Activated naive CD8-positive, alpha-beta T cell treated with anti-CD3 and anti-CD28 coated beads, Interleukin-2, amount 10 ng/mL, durations not matched to agents 7 days and 5 days (primary cell): ENCODE results near the gene COL18A1. TPM values are rescaled to one million over a fixed set of nuclear protein-coding genes. Genes with fewer than 3 reads are reported as not detected.
"Not testable (repeated sequence)": the region's sequence is repeated elsewhere in the genome, so short reads cannot be mapped to it uniquely, and the experiment has no call there.

Source experiments
- ATAC-seq: fragments of 150-1000 bp; cut with Tn5 transposase; one replicate; pipeline ENCODE4 v1.10.0; 2021; ENCODE audit warnings: low read depth, moderate library complexity
- POLR2A ChIA-PET: fragments of 350-600 bp; sonication (Branson Sonifier 250); formaldehyde crosslinking; loops from one replicate; lab custom pipeline; 2021; ENCODE audit warnings: antibody characterized with exemption; lab: Charles Lee
- DNase-seq: peaks from one replicate; pipeline ENCODE4 v3.0.0; 2021
- H3K27ac Mint-ChIP-seq: one replicate; pipeline ENCODE4 v1.8.0; 2022; ENCODE audit warnings: mild to moderate bottlenecking, mixed read lengths
- H3K27me3 Mint-ChIP-seq: one replicate; pipeline ENCODE4 v1.8.0; 2022; ENCODE audit warnings: mild to moderate bottlenecking, moderate library complexity, mixed read lengths
- H3K36me3 Mint-ChIP-seq: one replicate; pipeline ENCODE4 v1.8.0; 2021; ENCODE audit warnings: mild to moderate bottlenecking, mixed read lengths
- H3K4me1 Mint-ChIP-seq: one replicate; pipeline ENCODE4 v1.8.0; 2021; ENCODE audit warnings: mixed read lengths
- H3K4me3 Mint-ChIP-seq: one replicate; pipeline ENCODE4 v1.8.0; 2022; ENCODE audit warnings: mild to moderate bottlenecking, moderate library complexity, mixed read lengths
- H3K9me3 Mint-ChIP-seq: one replicate; pipeline ENCODE4 v1.8.0; 2021; ENCODE audit warnings: mixed read lengths
- total RNA-seq, 2 experiments: library from RNA; stranded (reverse); gene quantifications; one replicate each; pipeline ENCODE4 v1.2.3, GENCODE V29; 2021

The COL18A1 gene
- total RNA-seq, 2 experiments from 2014 or later, result 12.5 to 12.8 TPM

DNA sequence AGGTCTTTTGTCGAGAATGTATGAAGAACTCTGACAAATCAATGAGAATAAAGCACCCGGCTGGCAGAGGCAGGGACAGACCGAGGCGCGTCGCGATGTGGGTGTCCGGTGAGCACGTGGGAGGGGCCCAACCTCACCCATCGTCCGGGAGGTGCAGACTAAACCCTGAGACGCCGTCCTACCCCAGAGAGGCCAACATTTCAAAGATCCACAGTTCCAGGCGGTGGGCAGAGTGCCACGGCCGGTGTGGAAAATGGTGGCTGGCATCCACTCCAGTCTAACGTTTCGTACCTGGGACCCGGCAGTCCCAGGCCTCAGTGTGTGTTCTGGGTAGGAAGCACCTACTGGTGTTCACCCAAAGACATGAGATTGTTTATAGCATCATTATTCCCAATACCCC, 41.7 kb upstream of the COL18A1 start:
- H3K27ac Mint-ChIP-seq, H3K36me3 Mint-ChIP-seq, DNase-seq, H3K4me3 Mint-ChIP-seq, H3K4me1 Mint-ChIP-seq, H3K9me3 Mint-ChIP-seq, POLR2A ChIA-PET, ATAC-seq, H3K27me3 Mint-ChIP-seq: not testable (repeated sequence)

DNA sequence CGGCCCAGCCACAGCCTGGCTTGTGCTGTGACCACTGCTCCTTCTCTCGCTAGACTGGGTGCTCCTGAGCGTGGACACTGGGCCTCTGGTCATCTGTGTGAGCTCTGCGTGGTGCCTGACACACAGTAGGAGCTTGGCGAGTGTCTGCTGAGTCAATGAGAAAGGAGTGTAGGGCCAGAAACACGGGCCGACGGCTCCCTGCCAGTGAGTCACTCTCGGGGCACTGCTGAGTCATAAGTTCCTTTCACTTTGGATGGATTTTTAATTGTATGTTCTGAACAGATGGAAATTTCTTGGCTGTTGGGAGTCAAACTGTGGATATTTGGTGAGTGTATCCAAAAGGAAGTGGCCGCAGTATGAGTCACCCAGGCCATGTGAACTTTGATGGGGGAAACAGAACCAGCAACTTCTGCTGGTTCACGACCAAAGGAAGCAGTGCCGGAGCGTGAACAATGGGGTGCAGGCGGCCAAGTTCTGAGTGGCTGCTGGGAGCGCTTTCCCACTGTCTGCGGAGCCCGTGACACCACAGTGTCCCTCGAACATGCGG, 41.0 kb upstream of the COL18A1 start:
- POLR2A ChIA-PET, result no interaction called here

DNA sequence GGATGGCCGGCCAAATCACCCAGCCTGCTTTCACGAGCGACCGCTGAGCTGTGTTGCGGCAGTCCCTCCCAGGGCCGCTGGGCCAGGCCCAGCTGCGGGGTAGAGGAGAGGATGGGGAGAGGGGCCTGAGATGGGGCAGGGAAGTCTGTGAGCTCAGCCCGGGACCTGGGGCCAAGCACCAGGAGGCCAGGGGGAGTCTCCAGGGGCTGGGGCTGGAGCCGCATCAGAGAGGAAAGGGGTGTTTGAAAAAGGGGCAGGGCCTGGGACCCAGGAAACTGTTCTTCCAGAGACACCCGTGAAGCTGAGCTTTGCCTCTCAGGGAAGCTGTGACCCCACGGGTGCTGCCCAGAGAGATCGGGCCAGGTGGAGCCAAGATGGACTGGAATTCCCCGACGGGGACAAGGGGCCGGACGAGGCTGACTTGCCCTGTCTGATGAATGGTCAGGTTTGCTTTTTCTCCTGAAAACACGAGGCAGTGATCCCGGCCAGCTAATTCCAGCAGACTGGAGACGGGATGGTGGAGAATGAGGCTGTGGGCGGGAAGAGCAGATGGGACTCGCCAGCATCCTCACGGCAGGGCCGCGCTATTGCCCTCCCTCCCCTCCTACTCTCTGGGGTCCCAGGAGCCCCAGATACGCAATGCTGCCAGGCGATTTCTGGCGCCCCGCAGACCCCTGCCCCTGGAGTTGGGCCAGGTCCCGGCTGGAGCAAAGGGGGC, 40.3 kb upstream of the COL18A1 start:
- POLR2A ChIA-PET, result no interaction called here
- DNase-seq (no peak), ATAC-seq (no peak)
- H3K4me1 Mint-ChIP-seq, result peaks cover 4% of the 10 kb centered on the region
- no peak overlapping the region for H3K4me3 Mint-ChIP-seq
- H3K9me3 Mint-ChIP-seq, result no peaks in the 10 kb centered on the region
- H3K27ac Mint-ChIP-seq, result no peak overlapping the region
- H3K36me3 Mint-ChIP-seq, result no peaks in the 10 kb centered on the region
- peaks cover 2% of the 10 kb centered on the region for H3K27me3 Mint-ChIP-seq

More for the DNA sequence above, 41.0 kb upstream of the COL18A1 start:
- no peak overlapping the region for H3K27ac Mint-ChIP-seq
- H3K9me3 Mint-ChIP-seq, result no peaks in the 10 kb centered on the region
- H3K4me3 Mint-ChIP-seq, result peak overlapping the region; percentile 28
- H3K36me3 Mint-ChIP-seq, result no peaks in the 10 kb centered on the region
- peaks cover 2% of the 10 kb centered on the region for H3K27me3 Mint-ChIP-seq
- peak; percentile 27 for ATAC-seq
- H3K4me1 Mint-ChIP-seq, result peaks cover 4% of the 10 kb centered on the region
- DNase-seq, result no peak

DNA sequence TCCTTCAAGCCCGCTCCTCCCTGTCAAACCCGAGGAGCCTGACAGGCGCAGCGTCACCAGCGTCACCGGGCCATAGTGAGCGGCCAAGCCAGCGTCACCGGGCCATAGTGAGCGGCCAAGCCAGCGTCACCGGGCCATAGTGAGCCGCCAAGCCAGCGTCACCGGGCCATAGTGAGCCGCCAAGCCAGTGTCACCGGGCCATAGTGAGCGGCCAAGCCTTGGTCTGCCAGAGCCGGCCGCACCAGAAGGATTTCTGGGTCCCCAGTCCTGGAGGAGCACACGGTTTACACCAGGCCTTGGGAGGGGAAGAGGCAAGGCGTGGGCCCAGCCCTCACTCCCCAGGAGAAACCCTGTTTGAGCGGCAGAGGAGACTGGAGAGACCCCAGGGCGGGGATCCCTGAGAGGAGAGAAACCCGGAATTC, 39.8 kb upstream of the COL18A1 start:
- Mint-ChIP-seq H3K27me3 (peaks cover 2% of the 10 kb centered on the region), H3K4me3 (no peak overlapping the region), H3K4me1 (peaks cover 6% of the 10 kb centered on the region), H3K36me3 (no peaks in the 10 kb centered on the region), H3K9me3 (no peaks in the 10 kb centered on the region), H3K27ac (no peak overlapping the region)
- POLR2A ChIA-PET, result no interaction called here
- ATAC-seq (no peak), DNase-seq (no peak)

DNA sequence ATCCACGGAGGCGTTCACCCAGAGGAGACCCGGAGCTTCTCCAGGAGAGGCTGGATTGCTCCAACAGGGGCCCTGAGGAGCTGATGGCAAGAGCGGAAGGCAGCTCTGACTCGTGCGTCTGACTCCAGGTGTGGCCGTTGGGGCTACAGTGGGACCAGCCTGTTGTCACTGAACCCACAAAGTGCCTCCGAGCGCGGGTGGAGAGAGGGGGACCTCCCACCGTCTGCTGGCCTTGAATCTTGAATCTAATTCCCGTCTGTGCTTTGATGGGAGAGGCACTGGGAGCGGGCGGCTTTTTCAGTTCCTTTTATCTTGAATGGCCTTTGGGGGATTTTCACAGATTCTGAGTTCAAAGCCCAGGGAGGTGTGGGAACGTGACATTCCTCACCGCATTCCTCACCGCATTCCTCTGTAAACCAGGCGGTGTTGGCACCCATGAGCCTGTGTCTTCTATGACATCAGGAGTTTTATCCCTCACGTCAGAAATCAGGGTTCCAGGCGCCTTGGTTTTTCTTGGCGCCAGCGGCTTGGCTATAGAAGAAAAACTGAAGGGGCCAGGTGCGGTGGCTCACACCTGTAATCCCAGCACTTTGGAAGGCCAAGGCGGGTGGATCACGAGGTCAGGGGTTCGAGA, 39.2 kb upstream of the COL18A1 start:
- Mint-ChIP-seq H3K4me3 (no peak overlapping the region), H3K36me3 (no peaks in the 10 kb centered on the region), H3K27ac (no peak overlapping the region), H3K4me1 (peaks cover 10% of the 10 kb centered on the region), H3K9me3 (no peaks in the 10 kb centered on the region), H3K27me3 (peaks cover 2% of the 10 kb centered on the region)
- DNase-seq, result no peak
- POLR2A ChIA-PET, result no interaction called here
- ATAC-seq, result no peak

DNA sequence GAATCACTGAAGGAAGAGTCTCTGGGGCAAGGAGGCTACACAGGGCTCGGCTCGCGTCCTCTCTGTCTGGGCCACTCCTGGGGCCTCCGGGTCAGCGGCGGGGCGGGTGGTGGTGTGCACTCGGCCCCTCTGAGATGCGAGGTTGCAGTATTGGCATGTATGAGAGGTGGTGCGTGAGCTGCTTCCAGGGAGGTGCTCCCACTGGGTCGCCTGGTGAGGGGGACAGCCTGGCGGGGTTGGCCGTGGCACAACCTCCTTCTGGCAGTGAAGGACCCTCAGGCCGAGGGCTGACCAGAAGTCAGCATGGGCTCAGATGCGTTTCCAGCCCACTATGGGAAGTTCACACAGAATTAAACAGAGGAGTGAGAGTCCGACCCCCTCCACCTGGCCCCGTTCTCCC, 38.5 kb upstream of the COL18A1 start:
- Mint-ChIP-seq H3K36me3 (no peaks in the 10 kb centered on the region), H3K27me3 (peaks cover 2% of the 10 kb centered on the region), H3K9me3 (no peaks in the 10 kb centered on the region), H3K4me3 (no peak overlapping the region), H3K27ac (no peak overlapping the region), H3K4me1 (peaks cover 10% of the 10 kb centered on the region)
- ATAC-seq (no peak), DNase-seq (no peak)
- POLR2A ChIA-PET, result no interaction called here

DNA sequence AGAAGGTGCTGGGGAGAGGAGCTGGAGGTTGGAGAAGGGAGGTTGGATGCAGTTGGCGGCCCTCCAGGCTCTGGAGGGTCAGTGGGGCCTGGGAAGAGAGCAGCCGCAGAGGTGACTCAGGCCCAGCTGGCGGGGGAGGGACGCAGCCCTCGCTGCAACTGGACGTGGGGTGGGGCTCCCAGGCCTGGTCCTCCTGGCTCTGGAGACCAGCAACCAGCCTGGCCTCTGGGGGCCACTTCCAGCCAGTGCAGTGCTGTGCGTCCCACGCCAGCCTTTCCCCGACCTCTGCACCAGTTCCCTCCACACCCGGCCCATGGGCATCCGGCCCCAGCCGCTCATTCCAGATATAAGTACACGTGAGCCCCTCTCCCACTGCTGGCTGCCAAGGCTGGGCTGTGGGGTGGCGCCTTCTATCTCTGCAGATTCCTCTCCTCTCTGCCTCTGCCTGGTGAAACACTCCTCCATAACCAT, 38.0 kb upstream of the COL18A1 start:
- POLR2A ChIA-PET, result no interaction called here
- no peak overlapping the region for H3K27ac Mint-ChIP-seq
- peaks cover 3% of the 10 kb centered on the region for H3K27me3 Mint-ChIP-seq
- H3K9me3 Mint-ChIP-seq, result no peaks in the 10 kb centered on the region
- H3K36me3 Mint-ChIP-seq, result no peaks in the 10 kb centered on the region
- H3K4me1 Mint-ChIP-seq, result peaks cover 10% of the 10 kb centered on the region
- DNase-seq (no peak), ATAC-seq (no peak)
- no peak overlapping the region for H3K4me3 Mint-ChIP-seq

DNA sequence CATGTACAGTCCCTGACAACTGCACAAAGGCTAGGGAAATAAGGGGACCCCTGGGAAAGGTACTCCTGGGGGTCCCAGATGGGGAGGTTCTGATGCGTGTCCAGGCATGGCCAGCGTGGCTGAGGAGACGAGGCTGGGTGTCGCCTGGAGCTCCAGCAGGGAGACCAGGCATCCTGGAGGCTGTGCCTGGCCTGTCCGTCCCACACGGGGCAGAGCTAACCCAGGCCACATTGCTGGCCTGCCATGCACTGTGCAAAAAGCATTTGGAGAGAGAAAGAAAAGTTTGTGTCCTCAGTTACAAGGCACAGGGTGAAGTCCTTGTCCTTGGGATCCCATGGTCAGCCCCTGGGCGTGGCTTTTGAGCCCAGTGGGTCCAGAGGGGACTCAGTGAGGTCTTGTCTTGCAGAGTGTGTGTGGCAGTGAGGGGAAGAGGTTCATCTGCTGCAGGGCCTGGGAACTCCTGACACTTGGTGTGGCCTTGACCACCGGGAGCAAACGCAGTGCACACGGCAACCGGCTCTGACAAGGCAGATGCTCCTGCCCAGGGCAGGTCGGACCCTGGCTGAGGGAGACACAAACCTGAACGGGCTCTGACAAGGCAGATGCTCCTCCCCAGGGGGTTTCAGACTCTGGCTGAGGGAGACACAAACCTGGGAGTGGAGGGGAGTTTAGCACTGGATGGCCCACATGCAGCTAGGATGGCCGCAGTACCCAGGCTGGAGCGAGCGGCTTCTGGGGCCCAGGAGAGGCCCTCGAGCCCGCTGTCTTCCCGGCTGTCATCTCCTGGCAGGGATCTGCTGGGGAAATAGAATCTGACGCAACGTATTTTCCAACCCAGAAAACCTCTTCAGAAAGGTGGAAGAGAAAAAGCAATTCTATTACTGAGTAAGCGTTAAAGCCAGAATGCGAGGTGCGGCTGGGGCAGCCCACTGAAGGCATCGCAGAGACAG, 37.3 kb upstream of the COL18A1 start:
- H3K4me1 Mint-ChIP-seq, result peaks cover 10% of the 10 kb centered on the region
- H3K27me3 Mint-ChIP-seq, result peaks cover 4% of the 10 kb centered on the region
- H3K9me3 Mint-ChIP-seq, result no peaks in the 10 kb centered on the region
- H3K4me3 Mint-ChIP-seq, result no peak overlapping the region
- DNase-seq (no peak), ATAC-seq (no peak)
- POLR2A ChIA-PET, result no interaction called here
- H3K36me3 Mint-ChIP-seq, result no peaks in the 10 kb centered on the region
- no peak overlapping the region for H3K27ac Mint-ChIP-seq

DNA sequence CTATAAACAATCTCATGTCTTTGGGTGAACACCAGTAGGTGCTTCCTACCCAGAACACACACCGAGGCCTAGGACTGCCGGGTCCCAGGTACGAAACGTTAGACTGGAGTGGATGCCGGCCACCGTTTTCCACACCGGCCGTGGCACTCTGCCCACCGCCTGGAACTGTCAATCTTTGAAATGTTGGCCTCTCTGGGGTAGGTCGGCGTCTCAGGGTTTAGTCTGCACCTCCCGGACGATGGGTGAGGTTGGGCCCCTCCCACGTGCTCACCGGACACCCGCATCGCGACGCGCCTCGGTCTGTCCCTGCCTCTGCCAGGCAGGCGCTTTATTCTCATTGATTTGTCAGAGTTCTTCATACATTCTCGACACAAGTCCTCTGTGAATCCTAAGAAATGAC, 35.9 kb upstream of the COL18A1 start:
- DNase-seq, ATAC-seq, H3K27ac Mint-ChIP-seq, H3K36me3 Mint-ChIP-seq, H3K4me1 Mint-ChIP-seq, H3K4me3 Mint-ChIP-seq, POLR2A ChIA-PET, H3K9me3 Mint-ChIP-seq, H3K27me3 Mint-ChIP-seq: not testable (repeated sequence)

DNA sequence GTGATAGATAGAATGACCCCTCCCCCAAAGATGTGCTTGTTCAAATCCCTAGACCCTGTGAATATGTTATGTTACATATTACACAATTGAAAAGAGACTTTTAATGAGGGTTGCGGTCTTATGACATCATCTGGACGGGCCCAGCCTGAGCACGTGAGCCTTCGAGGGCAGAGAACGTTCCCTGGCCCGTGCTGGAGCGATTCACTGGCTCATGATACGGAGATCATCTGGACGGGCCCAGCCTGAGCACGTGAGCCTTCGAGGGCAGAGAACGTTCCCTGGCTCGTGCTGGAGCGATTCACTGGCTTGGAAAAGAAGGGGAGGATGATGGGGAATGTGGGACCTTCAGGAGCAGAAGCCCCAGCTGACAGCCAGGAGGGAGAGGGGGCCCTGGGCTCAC, 34.4 kb upstream of the COL18A1 start:
- Mint-ChIP-seq H3K4me3 (no peak overlapping the region), H3K9me3 (no peaks in the 10 kb centered on the region), H3K36me3 (no peaks in the 10 kb centered on the region), H3K4me1 (peaks cover 6% of the 10 kb centered on the region), H3K27me3 (peaks cover 4% of the 10 kb centered on the region), H3K27ac (no peak overlapping the region)
- ATAC-seq (no peak), DNase-seq (no peak)
- POLR2A ChIA-PET, result no interaction called here

DNA sequence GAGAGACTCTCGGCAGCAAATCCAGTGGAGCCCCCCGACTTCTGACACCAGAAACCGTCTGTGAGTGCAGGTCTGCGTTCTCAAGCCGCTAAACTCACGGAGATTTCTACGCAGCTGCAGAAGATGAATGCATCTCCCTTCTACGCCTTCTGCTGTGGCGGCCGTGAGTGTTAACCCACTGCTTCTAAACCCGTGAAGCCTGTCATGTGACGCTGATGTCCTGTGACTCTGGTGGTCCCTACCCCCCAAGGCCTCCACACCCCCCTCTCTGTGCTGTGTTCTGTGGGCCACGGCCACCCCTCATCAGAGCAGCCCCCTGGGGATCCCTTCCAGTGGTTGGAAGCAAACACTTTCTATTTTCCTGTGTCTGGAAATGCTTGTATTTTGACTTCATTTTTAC, 33.9 kb upstream of the COL18A1 start:
- Mint-ChIP-seq H3K27ac (no peak overlapping the region), H3K36me3 (no peaks in the 10 kb centered on the region), H3K4me3 (no peak overlapping the region), H3K27me3 (peaks cover 4% of the 10 kb centered on the region), H3K4me1 (peaks cover 6% of the 10 kb centered on the region), H3K9me3 (no peaks in the 10 kb centered on the region)
- ATAC-seq, result no peak
- POLR2A ChIA-PET, result no interaction called here
- DNase-seq, result no peak

DNA sequence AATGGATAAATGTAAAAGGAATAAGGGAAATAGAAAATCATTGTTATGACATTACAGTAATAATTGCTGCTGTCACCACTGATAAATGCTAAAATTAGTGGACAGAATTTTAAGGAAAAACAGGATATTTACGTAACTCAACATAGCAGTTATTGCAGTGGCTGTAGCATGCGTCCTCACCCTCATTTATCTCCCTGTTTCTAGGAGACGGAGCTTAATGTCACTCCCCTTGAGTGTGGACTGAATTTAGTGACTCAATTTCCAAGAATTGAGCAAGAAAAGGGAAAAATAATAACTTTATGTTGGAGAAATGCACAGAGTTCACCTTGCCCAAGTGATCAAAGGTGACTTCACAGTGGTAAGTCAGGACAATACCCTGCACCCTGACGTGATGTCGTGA, 33.3 kb upstream of the COL18A1 start:
- no peak overlapping the region for H3K27ac Mint-ChIP-seq
- no peak overlapping the region for H3K4me3 Mint-ChIP-seq
- no peaks in the 10 kb centered on the region for H3K9me3 Mint-ChIP-seq
- H3K4me1 Mint-ChIP-seq, result peaks cover 6% of the 10 kb centered on the region
- no peaks in the 10 kb centered on the region for H3K36me3 Mint-ChIP-seq
- POLR2A ChIA-PET, result no interaction called here
- DNase-seq, result no peak
- no peak for ATAC-seq
- peaks cover 4% of the 10 kb centered on the region for H3K27me3 Mint-ChIP-seq

DNA sequence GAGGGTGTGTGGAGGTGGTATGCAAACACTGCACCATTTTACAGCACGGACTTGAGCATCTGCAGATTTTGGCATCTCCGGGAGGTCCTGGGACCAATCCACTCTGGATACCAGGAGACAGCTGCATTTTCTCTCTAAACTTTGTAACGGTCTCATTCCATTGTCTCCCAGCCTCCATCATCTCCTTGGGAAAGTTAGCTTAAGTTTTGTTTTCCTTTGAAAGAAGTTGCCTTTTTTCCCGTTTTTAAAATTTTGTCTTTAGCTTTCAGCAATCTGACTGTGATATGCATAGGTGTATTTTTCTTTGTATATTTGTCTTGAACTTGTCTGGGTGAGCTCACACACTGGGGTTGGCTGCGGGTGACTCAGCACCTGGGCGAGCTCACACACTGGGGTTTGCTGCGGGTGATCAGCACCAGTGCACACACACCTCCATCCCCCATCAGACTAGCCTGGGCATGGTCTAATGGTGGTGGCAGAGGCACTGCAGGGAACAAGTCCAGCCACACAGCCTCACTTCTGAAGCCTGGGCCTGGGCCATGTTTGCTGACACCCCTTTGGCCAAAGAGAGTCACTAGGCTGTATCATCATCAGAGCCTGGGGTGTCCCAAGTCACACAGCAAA, 32.1 kb upstream of the COL18A1 start:
- no peak for DNase-seq
- no peaks in the 10 kb centered on the region for H3K36me3 Mint-ChIP-seq
- no peak overlapping the region for H3K27ac Mint-ChIP-seq
- no peak for ATAC-seq
- H3K27me3 Mint-ChIP-seq, result peaks cover 6% of the 10 kb centered on the region
- H3K9me3 Mint-ChIP-seq, result no peaks in the 10 kb centered on the region
- H3K4me1 Mint-ChIP-seq, result peaks cover 6% of the 10 kb centered on the region
- H3K4me3 Mint-ChIP-seq, result no peak overlapping the region
- POLR2A ChIA-PET, result no interaction called here
